ENCODE measurements around the gene CACNA1S.

CACNA1S gene

GRCh38 chr1:201090541-201090940 lies 21.7 kb downstream of the CACNA1S start:
- no peak for DNase-seq

GRCh38 chr1:201089596-201089995 lies 22.6 kb downstream of the CACNA1S start:
- no peak for DNase-seq

- no peak for DNase-seq
Measured at GRCh38 chr1:201088901-201089525, 23.2 kb downstream of the CACNA1S start.

GRCh38 chr1:201088395-201088794 lies 23.8 kb downstream of the CACNA1S start:
- DNase-seq = no peak

GRCh38 chr1:201085902-201086735 lies 26.1 kb downstream of the CACNA1S start:
- peak in 1 of 2 donors; percentile 39 for DNase-seq

- peak in 1 of 2 donors; percentile 4 for DNase-seq
Measured at GRCh38 chr1:201084295-201084694, 27.9 kb downstream of the CACNA1S start.

DNA sequence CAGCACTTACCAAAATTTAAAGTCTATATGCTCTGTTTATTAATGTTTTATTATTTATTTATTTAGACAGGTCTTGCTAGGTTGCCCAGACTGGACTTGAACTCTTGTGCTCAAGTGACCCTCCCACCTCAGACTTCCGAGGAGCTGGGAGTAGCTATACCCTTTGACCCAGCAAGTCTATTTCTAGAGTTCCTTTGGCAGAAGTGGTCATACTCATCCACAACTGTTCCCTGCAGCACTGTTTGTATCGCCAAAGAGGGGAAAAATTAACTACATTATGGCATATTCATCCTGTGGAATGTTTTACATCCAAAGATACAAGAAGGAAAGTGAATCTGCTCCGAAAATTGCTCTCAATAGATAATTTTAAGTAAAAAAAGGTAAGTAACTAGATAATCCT lies 28.5 kb downstream of the CACNA1S start:
- no peak for DNase-seq

GRCh38 chr1:201080135-201080534 lies 32.1 kb downstream of the CACNA1S start:
- no peak for DNase-seq

DNA sequence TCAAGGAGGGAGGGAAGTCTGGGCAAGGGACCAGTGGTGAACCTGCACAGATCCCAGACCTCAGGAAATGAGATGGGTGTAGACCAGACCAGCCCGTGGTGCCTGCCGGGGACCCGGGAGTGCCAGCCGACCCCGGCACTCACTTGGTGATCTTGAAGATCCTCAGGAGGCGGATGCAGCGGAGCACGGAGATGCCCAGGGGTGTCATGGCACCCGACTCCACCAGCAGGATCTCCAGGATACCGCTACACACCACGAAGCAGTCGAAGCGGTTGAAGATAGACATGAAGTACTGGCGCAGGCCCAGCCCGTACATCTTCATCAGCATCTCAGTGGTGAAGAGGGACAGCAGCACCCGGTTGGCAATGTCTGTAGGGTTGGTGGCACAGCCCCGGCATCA lies 34.5 kb downstream of the CACNA1S start:
- no peak for DNase-seq

- no peak for DNase-seq
Measured at GRCh38 chr1:201077116-201077515, 35.1 kb downstream of the CACNA1S start.

DNA sequence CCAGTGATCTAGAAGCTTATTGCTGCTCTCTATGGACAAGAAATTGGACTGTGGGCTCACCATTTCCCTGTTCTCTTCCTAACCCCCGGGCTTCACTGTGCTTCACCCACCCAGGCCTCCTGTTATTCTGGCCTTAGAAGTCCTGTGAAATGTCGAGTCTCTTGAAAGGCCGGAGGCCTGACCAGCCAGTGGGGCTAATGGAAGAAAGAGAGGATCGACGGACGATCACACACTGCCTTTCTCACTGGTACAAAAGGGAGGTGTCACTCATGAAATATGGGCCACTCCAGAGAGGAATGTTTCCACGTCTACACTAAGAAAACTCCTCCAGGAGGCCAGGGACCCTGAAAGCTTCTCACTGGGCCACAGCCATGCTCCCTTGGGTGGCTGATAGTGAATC lies 36.1 kb downstream of the CACNA1S start:
- no peak for DNase-seq

GRCh38 chr1:201074018-201074417 lies 38.2 kb downstream of the CACNA1S start:
- DNase-seq = no peak

DNA sequence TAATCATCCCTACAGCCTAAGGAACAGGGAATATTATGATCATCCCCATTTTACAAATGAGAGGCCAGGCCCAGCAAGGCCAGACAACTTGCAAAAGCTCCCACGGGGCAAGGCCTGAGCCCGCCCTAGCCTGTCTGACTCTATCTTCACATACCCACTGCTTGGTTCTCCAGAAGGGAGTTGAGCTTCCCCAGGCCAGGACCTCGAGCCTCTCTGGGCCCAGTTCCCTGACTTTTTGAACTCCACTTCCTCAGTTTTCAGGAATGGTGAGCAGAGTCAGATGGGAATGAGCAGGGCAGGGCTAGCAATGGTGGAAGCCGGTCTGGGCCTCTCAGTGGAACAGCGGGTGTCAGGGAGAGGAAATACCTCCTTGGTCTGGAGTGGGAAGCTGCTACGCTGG lies 39.3 kb downstream of the CACNA1S start:
- no peak for DNase-seq

DNA sequence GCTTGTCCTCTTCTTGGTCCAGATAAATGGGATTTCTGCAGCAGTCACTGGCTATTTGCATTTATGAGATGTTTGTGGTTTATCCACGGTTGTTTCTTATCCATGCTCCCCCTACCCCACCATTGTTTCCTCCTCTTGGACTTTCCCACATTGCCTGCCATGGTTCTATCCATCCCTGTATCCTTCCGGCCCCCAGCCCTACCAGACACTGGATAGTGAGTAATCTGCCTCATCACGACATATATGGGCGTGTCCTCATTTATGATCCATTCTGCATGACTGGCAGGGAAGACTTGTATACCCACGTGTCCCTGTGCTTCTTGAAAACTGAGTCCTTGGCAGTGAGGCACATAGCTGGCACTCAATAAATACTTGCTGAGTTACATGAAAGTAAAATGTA lies 40.1 kb downstream of the CACNA1S start:
- DNase-seq = no peak

GRCh38 chr1:201069636-201070035 lies 42.6 kb downstream of the CACNA1S start:
- DNase-seq = no peak

DNA sequence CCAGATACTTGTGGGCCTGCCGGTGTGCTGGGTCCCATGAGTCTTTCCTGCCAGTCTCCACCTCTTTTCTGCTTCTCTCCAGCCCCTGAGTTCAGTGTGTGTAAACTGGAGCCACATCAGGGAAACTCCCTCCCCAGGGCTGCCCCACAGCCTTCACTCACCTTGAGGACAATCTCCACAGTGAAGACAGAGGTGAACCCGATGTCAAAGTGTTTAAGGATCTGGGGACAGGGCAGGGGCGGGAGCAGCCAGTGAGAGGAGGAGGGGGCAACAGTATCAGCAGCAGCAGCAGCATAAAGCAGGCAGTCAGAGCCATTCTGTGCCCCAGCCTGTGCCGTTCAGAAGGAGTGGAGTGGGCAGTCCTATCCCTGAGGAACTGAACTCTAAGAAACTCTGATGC lies 43.2 kb downstream of the CACNA1S start:
- DNase-seq = no peak

DNA sequence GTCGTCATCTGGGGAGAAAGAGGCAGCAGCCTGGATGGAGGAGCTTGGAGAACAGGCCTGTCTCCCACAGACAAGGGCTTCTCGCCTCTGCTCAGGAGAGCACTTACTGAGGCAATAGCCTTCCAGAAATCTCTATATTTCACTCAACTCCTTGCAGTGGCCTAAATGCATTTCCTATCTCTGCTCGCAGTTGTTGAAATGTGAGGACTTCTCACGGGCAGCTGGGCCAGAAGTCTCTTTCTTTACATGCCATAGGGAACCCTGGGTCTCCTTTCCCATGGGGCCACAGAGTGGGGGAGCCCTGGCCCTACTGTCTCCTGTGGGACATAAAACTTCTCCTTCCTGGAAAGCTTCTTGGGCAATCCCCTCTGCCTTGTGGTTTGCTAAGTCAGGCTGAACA lies 45.2 kb downstream of the CACNA1S start:
- no peak for DNase-seq

DNA sequence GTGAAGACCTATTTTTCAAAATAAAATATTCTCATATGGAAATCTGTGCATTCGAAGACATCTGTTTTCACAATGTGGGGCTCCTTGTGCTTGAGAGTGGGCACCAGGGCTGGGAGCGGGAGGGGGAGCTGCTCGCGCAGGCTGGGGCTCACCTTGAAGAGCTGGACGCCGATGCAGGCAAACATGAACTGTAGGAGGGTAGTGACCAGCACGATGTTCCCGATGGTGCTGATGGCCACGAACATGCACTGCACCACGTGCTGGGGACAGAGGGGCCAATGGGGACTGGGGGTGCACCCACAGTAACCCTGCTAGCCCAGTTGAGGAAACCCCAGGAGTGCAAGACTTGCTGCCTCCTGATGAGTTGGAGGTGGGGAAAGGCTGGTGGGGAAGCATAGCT lies 46.5 kb downstream of the CACNA1S start:
- DNase-seq = no peak

DNA sequence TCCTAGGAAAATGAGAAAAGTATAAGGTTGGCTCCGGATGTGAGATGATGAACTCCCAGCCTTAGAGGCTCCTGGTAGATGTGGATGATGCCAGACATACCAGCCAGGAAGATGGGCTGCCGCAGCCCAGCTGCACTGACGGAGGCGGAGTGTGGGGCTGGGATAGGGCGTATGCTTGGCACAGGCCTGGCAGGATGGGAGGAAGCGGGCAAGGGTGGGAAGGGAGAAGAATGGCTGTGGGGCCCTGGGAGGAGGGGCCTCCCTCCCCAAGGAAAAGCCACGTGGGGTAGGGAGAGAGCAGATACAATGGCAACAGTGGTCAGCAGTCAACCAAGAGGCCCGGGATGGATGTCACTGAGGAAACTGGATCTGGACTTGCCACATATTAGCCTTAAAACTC lies 47.4 kb downstream of the CACNA1S start:
- DNase-seq = no peak

GRCh38 chr1:201063145-201063544 lies 49.1 kb downstream of the CACNA1S start:
- no peak for DNase-seq

- no peak for DNase-seq
Measured at GRCh38 chr1:201062511-201063091, 49.6 kb downstream of the CACNA1S start.

GRCh38 chr1:201061886-201062285 lies 50.3 kb downstream of the CACNA1S start:
- DNase-seq = no peak

GRCh38 chr1:201061049-201061448 lies 51.2 kb downstream of the CACNA1S start:
- DNase-seq = no peak

- no peak for DNase-seq
Measured at GRCh38 chr1:201060586-201060985, 51.6 kb downstream of the CACNA1S start.

Measured in CD4-positive, alpha-beta T cell treated with Interferon alpha-2 for 1 hour (primary cell).